ENCODE results near the gene NCK2.

- TF ChIP-seq CTCF (IDR thresholded peaks at IDR 0.05; ENCODE audit: low read length) (no peak), EZH2 (optimal IDR thresholded peaks at IDR 0.05; ENCODE audit: low read depth, low read length) (no peak)
Observed at GRCh38 chr2:105741174-105741573, 3.5 kb upstream of the NCK2 start.

Data from MM.1S (cell line).